ENCODE data around the gene PIK3R1. TPM values are rescaled to one million over a fixed set of nuclear protein-coding genes. Genes with fewer than 3 reads are reported as not detected.

PIK3R1 gene
- total RNA-seq (2014; rRNA removed; shearing (Covaris generic)): 13.2 and 18.9 TPM in 2 replicates

DNA sequence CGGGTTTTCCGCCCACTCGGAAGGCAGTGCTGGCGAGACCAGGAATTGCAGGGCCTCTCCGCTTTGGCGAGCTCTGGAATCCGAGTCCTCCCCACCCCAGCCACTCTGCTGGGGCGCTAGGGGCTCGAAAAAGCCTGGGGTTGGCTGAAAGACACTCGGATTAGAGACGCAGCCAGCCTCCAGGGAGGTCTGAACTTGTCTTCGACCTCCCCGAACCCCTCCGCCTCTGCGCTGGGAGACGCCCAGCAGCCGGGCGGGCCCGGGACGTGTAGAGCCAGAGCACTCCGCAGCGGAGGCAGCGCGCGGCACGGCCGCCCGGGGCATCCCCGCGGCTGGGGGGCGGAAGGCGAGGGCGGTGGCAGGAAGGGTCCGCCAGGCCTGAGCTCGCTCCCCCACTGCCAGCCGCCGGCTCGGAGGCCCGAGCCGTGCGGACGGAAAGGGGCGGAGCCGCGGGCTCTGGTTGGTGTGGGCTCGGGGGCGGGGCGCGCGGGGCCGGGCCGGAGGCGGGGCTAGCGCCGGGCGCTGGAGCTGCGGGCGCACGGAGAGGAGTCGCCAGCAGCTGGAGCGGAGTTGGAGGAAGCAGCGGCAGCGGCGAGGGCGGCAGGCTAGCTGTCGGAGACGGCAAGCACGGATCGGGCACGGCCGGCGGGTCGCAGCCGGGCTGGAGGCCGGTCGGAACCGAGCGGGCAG lies at the start of gene PIK3R1:
PIK3R1 (plus strand) TSS at position 549 of the 690 bp plus-strand sequence. CDS start 10,920 bp downstream, outside the sequence.
- peak; percentile 93 for DNase-seq (ENCODE audit: low spot score)
- in situ Hi-C loops (cut with HindIII; ENCODE audit: low sequenced_read_pairs): no loop called here

DNA sequence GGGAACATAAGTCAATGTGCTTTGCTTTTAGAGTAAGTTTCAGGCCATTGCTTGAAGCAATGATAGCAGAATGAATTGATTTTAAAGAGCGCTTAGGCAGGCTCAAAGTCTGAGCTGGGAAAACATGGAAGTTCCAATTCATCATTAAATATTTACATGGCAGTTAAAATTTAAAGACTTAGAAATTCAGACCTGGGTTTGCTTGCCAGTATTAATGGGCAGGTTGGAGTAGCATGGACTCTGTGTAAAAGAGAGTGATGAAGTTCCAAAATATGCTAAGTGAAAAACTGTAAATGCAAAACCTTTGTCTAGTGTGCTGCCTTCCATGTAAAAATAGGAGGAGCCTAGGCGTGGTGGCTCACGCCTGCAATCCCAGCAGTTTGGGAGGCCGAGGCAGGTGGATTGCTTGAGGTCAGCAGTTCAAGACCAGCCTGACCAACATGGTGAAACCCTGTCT lies 48.3 kb upstream of the PIK3R1 start:
- DNase-seq (ENCODE audit: low spot score): no peak
- in situ Hi-C loops (cut with HindIII; ENCODE audit: low sequenced_read_pairs): no loop called here

DNA sequence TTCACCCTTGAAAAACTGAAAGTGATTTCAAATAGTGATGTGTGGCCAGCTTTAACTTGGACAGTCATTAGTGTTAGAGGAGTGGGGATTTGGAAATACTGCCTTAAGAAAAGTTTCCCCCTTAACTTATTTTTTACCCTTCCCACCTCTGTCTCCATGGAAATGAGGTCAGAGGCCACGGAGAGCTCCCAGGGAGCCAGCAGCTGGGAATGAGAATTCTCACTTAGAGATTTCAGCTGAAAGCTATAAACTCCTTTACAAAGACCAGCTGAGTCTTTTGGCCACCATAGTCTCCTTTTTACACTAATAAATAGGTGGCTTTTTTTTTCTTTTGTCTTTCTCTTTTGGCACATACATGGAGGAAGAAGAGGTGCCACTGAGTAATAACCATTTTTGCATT lies 45.7 kb upstream of the PIK3R1 start:
- in situ Hi-C loops (cut with HindIII; ENCODE audit: low sequenced_read_pairs): no loop called here
- no peak for DNase-seq (ENCODE audit: low spot score)

DNA sequence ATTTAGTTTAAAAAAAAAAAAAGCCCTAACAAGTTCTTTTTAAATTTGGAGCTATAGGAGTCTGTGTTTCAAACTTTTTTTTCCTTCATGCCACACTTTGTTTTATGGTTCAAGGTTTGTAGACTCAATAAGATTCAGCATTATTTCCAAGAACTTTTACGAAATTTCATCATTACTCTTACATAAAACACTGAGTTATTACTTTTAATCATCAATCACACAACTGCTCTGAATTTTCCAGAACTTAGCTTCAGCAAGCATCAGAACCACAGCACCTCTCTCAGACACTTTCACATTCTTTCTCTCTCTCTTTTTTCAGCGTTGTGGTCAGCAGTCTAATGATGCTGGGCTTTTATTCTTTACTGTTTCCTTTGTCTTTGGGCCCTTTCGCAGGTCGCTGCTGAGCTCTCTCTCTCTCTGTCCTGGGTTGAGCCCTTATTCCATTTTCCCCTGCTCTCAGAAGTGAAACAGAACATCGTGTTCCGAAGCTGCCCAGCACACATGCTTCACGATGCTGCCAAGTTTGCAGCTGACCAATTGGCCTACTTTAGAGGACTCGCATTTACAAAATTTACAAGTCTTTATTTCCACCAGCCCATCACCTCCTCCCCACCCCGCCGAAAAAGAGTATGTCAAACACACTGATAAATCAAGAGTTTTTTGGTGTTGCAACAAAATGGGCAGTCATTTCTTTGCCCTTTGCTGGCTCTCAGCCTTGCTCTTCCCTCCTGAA lies 44.6 kb upstream of the PIK3R1 start:
- peak; percentile 91 for DNase-seq (ENCODE audit: low spot score)
- in situ Hi-C loops (cut with HindIII; ENCODE audit: low sequenced_read_pairs): no loop called here

DNA sequence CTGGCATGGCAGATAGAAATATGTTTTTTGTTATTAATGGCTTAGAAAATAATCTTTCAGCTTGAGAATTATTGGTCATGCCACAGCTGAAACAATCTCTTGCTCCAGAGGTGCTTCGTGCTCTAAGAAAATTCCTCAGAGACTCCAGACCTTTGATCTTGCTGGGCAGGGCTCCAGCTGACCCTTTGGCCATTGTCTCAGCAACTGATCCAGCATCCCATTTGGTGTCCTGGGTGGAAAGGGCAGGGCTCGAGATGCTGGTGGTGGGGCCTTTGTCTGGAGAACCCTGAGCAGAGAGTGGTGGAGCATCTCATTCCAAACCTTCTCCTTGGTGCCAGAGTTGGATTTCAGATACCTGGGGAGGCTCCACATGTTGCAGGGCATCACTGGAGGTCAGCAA lies 43.2 kb upstream of the PIK3R1 start:
- in situ Hi-C loops (cut with HindIII; ENCODE audit: low sequenced_read_pairs): no loop called here
- DNase-seq (ENCODE audit: low spot score): no peak

DNA sequence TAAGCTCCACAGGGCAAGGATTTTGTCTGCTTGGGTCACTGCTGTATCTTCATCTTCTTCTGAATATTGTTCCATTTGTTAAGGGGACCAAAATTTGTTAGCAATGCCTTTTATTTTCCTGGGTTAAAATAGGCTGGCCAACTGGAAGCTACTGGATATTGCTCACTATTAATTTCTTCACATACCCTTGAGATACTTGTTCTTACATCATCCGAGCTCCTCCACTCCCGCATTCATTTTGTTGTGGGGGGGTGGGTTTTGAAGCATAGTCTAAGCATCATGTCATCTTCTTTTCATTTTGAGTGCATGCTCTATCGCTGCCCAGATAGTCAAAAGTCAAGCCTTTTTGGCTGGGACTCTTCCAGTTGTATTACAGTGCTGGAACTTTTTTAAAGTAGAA lies 42.5 kb upstream of the PIK3R1 start:
- DNase-seq (ENCODE audit: low spot score): no peak
- in situ Hi-C loops (cut with HindIII; ENCODE audit: low sequenced_read_pairs): no loop called here

DNA sequence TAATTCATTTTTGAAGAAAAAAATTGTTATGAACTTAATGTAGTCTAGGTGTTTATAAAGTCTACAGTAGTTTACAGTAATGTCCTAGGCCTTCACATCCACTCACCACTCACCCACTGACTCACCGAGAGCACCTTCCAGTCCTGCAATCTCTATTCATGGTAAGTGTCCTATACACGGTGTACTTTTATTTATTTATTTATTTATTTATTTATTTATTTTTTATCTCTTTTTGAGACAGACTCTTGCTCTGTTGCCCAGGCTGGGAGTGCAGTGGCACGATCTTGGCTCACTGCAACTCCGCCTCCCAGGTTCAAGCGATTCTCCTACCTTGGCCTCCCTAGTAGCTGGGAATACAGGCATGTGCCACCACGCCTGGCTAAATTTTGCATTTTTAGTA lies 39.3 kb upstream of the PIK3R1 start:
- no peak for DNase-seq (ENCODE audit: low spot score)
- in situ Hi-C loops (cut with HindIII; ENCODE audit: low sequenced_read_pairs): no loop called here

DNA sequence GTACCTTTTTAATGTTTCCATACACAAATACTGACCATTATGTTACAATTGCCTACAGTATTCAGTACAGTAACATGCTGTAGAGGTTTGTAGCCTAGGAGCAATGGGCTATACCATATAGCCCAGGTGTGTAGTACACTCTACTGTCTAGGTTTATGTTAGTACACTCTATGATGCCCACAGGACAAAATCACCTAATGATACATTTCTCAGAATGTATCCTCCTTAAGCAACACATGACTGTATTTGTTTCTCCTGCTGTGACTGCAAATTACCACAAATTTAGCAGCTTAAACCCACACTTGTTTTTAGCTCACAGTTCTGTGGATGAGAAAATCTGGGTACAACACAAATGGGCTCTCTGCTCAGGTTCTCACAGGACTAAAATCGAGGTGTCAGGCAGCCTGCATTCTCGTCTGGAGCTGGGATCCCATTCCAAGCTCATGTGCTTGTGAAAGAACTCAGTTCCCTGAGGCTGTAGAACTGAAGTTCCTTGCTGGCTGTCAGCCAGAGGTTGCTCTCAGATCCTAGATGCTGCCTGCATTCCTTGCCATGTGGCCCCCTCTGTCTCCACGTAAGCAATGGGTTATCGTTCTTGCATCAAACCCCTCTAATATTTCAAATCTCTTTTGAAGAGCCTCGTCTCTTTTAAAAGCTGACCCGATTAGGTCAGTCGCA lies 38.6 kb upstream of the PIK3R1 start:
- in situ Hi-C loops (cut with HindIII; ENCODE audit: low sequenced_read_pairs): no loop called here
- no peak for DNase-seq (ENCODE audit: low spot score)

DNA sequence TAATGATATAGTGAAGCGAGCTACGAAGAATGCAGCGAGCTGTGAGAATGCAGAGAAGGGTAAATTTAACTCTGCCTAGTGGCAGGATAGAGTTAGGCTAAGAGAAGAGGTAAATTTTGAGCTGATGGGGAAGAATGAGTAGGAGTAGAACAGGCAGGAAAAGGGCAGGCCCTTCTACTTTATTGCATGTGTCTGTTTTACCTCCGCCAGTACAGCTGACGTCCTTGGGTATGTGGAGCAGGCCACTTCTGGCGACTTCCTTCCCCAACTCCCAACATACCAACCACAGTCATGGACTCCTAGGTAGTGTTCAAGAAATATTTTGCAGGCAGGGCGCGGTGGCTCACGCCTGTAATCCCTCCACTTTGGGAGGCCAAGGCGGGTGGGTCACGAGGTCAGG lies 37.9 kb upstream of the PIK3R1 start:
- in situ Hi-C loops (cut with HindIII; ENCODE audit: low sequenced_read_pairs): no loop called here

DNA sequence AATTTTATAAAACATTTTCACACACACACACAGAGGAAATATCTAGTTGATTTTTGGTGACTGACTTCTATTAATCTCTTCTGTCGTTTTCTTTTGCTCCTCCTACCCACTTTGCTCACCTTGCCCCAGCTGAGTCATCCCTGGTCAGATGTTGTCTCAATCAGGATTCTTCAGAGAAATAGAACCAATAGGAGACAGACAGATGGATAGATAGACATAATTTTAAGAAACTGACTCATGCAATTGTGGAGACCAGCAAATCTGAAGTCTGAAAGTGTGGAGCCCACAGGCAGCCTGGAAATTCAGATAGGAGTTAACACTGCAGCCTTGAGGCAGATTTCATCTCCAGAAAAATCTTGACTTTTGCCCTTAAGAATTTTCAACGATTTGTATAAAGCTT lies 37.0 kb upstream of the PIK3R1 start:
- DNase-seq (ENCODE audit: low spot score): no peak
- in situ Hi-C loops (cut with HindIII; ENCODE audit: low sequenced_read_pairs): no loop called here

More for the DNA sequence above, 37.9 kb upstream of the PIK3R1 start:
- DNase-seq (ENCODE audit: low spot score): no peak

DNA sequence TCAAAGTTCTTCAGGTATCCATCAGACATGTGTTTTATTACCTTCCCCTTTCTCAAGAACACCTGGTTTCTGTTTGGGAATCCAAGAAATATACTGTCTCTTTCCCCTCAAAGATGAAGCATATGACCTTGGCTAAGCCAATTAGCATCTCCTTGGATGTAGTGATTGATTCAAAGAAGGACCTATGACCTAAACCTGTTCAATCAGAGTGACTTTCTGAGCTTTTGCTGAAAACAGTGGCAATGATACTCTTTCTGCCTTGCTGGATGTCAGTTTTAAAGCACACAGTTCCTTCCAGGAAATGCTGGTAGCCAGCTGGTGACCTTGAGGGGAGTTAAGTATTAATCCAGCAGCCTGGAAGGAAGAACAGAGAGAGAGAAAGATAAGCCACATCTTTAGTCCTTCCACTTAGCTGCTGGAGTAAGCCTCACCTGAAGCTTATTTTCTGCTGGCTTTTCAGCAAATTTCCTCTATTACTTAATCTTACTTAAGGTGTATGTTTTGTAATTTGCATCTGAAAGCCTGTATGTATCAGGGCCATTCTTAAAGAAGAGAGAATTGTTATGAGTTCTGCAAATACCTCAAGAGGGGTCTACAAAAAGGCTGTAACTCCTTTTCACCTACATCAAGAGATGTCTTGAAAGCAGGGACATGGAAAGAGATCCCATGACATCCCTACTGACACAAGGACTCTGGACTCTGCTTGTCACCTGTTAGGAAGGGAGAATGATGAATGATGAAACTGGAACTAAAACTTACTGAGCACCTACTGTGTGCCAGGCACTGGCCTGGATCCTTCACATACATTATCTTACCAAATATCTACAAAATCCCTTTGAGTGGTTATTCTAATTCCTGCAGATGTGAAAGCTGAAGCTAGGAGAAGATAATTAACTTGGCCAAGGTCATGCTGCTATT lies 35.2 kb upstream of the PIK3R1 start:
- in situ Hi-C loops (cut with HindIII; ENCODE audit: low sequenced_read_pairs): no loop called here
- no peak for DNase-seq (ENCODE audit: low spot score)

DNA sequence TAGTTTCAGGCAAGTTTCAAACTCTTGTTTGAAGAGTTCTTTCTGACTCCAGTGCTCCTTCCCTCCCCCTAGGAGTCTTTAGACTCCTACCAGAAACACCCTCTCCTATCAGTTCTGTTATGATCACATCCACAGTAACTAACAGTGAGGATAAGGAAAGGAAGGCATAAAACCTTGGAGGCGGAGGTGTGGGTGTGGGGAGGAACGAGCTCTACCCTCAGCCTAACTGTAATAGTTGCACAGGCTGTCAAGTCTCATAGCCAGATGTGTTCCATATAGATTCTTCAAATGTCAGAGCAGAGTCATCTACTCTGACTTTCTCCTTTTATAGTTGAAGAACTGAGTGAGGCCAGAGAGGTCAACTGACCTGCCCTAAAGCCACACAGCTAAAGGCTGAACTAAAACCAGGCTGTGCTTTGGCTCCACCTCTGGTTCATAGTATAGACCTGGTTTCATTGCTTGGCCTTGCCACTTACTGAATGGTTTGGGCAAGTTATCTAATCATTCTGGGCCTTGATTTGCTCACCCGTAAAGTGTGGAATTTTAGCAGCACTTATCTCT lies 34.4 kb upstream of the PIK3R1 start:
- in situ Hi-C loops (cut with HindIII; ENCODE audit: low sequenced_read_pairs): no loop called here
- DNase-seq (ENCODE audit: low spot score): no peak

DNA sequence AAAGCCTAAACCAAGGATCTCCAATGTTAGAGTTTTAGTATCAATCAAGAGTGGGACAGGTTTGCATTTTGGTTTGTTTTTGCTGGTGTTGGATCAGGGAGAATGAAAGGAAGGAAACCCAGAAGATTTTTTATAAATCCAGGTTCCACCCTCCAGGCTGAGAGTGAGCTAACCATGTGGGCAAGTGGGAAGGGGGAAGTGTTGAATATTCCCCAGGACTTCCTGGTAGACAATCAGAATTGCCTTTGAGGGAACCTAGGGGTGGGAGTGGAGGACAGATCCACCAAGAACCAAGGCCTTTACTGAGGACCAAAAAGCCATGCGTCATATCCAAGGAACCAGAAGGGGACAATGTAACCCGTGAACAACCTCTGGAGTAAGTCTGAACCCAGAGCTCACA lies 33.5 kb upstream of the PIK3R1 start:
- DNase-seq (ENCODE audit: low spot score): no peak
- in situ Hi-C loops (cut with HindIII; ENCODE audit: low sequenced_read_pairs): no loop called here

DNA sequence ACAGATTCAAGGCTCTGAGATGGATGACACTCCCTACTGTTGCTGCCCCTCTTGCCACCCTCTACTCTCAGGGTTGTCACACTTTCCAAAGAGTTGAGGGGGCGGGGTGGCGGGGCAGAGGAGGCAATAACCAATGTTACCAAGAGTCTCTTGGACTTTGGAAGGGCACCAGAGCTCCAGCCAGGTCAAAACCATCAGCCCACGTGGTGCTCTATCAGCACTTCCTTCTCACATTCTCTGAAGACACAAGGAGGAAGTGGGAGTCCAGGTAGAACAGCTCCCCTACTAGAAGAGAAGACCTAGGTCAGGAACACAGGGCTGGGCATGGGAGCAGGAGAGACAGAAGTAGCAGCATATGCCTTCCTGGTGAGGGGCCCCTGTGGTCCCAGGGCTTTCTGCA lies 33.0 kb upstream of the PIK3R1 start:
- no peak for DNase-seq (ENCODE audit: low spot score)
- in situ Hi-C loops (cut with HindIII; ENCODE audit: low sequenced_read_pairs): no loop called here

DNA sequence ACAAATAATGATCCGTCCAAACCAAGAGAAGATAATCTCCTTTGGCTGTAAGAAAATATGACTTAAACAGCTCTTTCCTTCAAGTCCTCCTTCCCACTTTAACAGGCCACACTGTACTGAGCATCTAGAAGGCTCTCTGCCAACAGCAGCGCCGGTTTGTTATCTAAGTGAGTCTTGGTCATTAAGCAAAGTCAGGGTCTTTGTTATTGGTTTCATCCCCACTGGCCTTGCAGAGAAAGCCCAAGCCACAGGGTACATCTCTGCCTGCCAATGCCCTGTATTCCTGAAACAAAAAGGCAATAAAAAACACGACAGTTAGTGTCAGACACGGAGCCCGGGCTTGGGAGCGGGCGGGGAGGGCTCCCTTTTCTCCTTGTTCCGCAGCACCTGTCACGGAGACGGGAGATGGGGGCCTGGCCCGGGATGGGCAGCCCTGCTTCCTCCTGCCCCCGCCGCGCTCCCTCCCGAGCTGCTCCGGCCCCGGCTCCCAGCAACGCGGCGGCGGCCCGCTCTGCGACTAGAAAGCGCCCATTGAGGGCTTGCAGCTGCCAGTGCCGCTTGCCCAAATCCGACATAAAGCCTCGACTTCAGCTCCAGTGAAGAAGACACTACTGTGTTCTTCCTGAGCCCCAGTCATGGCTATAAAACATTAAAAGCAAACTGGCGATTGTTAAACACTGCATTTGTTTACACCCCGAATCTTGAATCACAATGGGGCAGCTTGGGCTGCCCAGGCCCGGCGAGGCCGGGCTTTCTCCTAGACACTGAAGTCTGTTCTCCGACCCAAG lies 28.1 kb upstream of the PIK3R1 start:
- DNase-seq (ENCODE audit: low spot score): peak; percentile 74
- in situ Hi-C loops (cut with HindIII; ENCODE audit: low sequenced_read_pairs): no loop called here

DNA sequence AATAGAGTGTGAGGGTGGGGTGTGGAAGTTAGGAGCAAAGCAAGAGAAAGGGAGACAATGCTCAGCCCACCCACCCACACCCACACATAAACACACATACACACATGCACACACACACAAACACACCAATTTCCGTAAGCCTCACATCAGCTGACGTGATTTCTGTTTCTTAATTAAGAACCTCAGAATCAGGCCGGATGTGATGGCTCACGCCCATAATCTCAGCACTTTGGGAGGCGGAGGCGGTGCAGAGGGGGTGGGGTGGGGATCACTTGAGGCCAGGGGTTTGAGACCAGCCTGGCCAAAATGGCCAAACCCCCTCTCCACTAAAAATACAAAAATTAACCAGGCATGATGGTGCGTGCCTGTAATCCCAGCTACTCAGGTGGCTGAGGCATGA lies 26.4 kb upstream of the PIK3R1 start:
- in situ Hi-C loops (cut with HindIII; ENCODE audit: low sequenced_read_pairs): no loop called here

DNA sequence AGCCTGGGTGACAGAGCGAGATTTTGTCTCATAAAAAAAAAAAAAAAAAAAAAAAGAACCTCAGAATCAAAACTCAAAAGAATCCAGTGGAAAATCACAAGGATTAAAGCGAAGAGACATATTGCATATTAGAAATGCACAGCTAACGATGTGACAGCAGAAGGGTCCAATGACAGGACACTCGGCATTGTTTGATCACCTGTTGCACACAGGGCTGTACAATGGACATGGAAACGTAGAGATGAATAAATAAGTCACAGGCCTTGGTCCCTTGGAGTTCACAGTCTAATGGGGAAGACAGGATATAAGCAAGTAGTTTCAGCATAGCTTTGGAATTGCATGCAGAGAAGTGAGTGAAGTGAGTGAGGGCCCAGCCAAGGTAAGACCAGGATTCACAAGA lies 25.9 kb upstream of the PIK3R1 start:
- DNase-seq (ENCODE audit: low spot score): no peak
- in situ Hi-C loops (cut with HindIII; ENCODE audit: low sequenced_read_pairs): no loop called here

More for the DNA sequence above, 26.4 kb upstream of the PIK3R1 start:
- no peak for DNase-seq (ENCODE audit: low spot score)

DNA sequence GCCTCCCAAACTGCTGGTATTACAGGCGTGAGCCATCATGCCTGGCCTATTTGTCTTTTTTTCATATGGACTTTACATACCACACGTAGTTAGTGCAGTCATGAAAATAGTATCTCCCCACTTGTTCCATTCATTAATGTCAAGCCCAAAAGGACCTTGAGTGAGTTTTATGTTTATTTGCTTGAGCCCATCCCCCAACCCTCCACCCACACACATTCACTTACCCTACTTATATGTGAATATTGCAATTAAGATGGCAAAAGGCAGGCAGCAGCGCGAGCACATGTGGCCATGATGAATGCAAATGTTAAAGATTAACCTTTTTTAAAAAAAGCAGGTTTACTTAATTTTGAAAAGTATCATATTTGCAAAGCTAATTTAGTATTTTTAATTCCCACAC lies 24.9 kb upstream of the PIK3R1 start:
- DNase-seq (ENCODE audit: low spot score): no peak
- in situ Hi-C loops (cut with HindIII; ENCODE audit: low sequenced_read_pairs): no loop called here
